ENCODE data around the gene ECHS1. TPM values are rescaled to one million over a fixed set of nuclear protein-coding genes. Genes with fewer than 3 reads are reported as not detected.

Gene ECHS1
- polyA plus RNA-seq, 1 donor: 126 TPM

- no peak overlapping the region for H3K27ac ChIP-seq (ENCODE audit: low read length)
- peaks cover 7% of the 10 kb centered on the region for H3K4me1 ChIP-seq (ENCODE audit: control insufficient read depth, insufficient read depth, low read length)
- no peaks in the 10 kb centered on the region for H3K36me3 ChIP-seq (ENCODE audit: control insufficient read depth, insufficient read depth, low read length)
- H3K27me3 ChIP-seq (ENCODE audit: control insufficient read depth, insufficient read depth, low read length): peaks cover 85% of the 10 kb centered on the region
- H3K4me3 ChIP-seq (ENCODE audit: low read length): no peak overlapping the region
- 78% methylated on average over 7 of the region's 30 CpGs for WGBS (ENCODE audit: insufficient coverage, low lambda C conversion rate)
- DNase-seq: no peak
- peaks cover 26% of the 10 kb centered on the region for H3K9me3 ChIP-seq (ENCODE audit: control insufficient read depth, low read depth, low read length)
Measured at GRCh38 chr10:133332936-133333699, 40.0 kb downstream of the ECHS1 start.

- H3K4me1 ChIP-seq (ENCODE audit: control insufficient read depth, insufficient read depth, low read length): peaks cover 11% of the 10 kb centered on the region
- peaks cover 84% of the 10 kb centered on the region for H3K27me3 ChIP-seq (ENCODE audit: control insufficient read depth, insufficient read depth, low read length)
- H3K4me3 ChIP-seq (ENCODE audit: low read length): peak overlapping the region; percentile 4
- DNase-seq: peak; percentile 73 to 79
- H3K9me3 ChIP-seq (ENCODE audit: control insufficient read depth, low read depth, low read length): peaks cover 14% of the 10 kb centered on the region
- H3K27ac ChIP-seq (ENCODE audit: low read length): no peak overlapping the region
- no peaks in the 10 kb centered on the region for H3K36me3 ChIP-seq (ENCODE audit: control insufficient read depth, insufficient read depth, low read length)
- WGBS (ENCODE audit: insufficient coverage, low lambda C conversion rate): 4% methylated on average over 5 of the region's 37 CpGs
Measured at GRCh38 chr10:133329491-133330202, 43.5 kb downstream of the ECHS1 start.

- H3K4me3 ChIP-seq (ENCODE audit: low read length): no peak overlapping the region
- H3K27ac ChIP-seq (ENCODE audit: low read length): no peak overlapping the region
- DNase-seq: no peak
- peaks cover 80% of the 10 kb centered on the region for H3K27me3 ChIP-seq (ENCODE audit: control insufficient read depth, insufficient read depth, low read length)
- WGBS (ENCODE audit: insufficient coverage, low lambda C conversion rate): no CpG with 5 or more reads among the region's 15 CpGs
- H3K9me3 ChIP-seq (ENCODE audit: control insufficient read depth, low read depth, low read length): peaks cover 11% of the 10 kb centered on the region
- H3K36me3 ChIP-seq (ENCODE audit: control insufficient read depth, insufficient read depth, low read length): no peaks in the 10 kb centered on the region
- H3K4me1 ChIP-seq (ENCODE audit: control insufficient read depth, insufficient read depth, low read length): peaks cover 11% of the 10 kb centered on the region
Measured at GRCh38 chr10:133328358-133329343, 44.5 kb downstream of the ECHS1 start.

- no CpG with 5 or more reads among the region's 12 CpGs for WGBS (ENCODE audit: insufficient coverage, low lambda C conversion rate)
- H3K9me3 ChIP-seq (ENCODE audit: control insufficient read depth, low read depth, low read length): peaks cover 8% of the 10 kb centered on the region
Measured at GRCh38 chr10:133327651-133328357, 45.4 kb downstream of the ECHS1 start.

GRCh38 chr10:133326745-133327650, 46.2 kb downstream of the ECHS1 start:
- Histone ChIP-seq H3K9me3 (ENCODE audit: control insufficient read depth, low read depth, low read length) (peaks cover 8% of the 10 kb centered on the region), H3K4me1 (ENCODE audit: control insufficient read depth, insufficient read depth, low read length) (peaks cover 11% of the 10 kb centered on the region), H3K36me3 (ENCODE audit: control insufficient read depth, insufficient read depth, low read length) (no peaks in the 10 kb centered on the region), H3K27me3 (ENCODE audit: control insufficient read depth, insufficient read depth, low read length) (peaks cover 68% of the 10 kb centered on the region), H3K4me3 (ENCODE audit: low read length) (no peak overlapping the region), H3K27ac (ENCODE audit: low read length) (no peak overlapping the region)
- DNase-seq: no peak
- WGBS (ENCODE audit: insufficient coverage, low lambda C conversion rate): no CpG with 5 or more reads among the region's 28 CpGs

More at GRCh38 chr10:133327651-133328357, 45.4 kb downstream of the ECHS1 start:
- no peaks in the 10 kb centered on the region for H3K36me3 ChIP-seq (ENCODE audit: control insufficient read depth, insufficient read depth, low read length)
- peaks cover 11% of the 10 kb centered on the region for H3K4me1 ChIP-seq (ENCODE audit: control insufficient read depth, insufficient read depth, low read length)
- H3K27ac ChIP-seq (ENCODE audit: low read length): no peak overlapping the region
- no peak for DNase-seq
- H3K4me3 ChIP-seq (ENCODE audit: low read length): no peak overlapping the region
- peaks cover 75% of the 10 kb centered on the region for H3K27me3 ChIP-seq (ENCODE audit: control insufficient read depth, insufficient read depth, low read length)

GRCh38 chr10:133326223-133326551, 47.0 kb downstream of the ECHS1 start:
- WGBS (ENCODE audit: insufficient coverage, low lambda C conversion rate): no CpG with 5 or more reads among the region's 9 CpGs
- Histone ChIP-seq H3K9me3 (ENCODE audit: control insufficient read depth, low read depth, low read length) (peaks cover 8% of the 10 kb centered on the region), H3K4me3 (ENCODE audit: low read length) (peak overlapping the region; percentile 10), H3K27ac (ENCODE audit: low read length) (no peak overlapping the region), H3K4me1 (ENCODE audit: control insufficient read depth, insufficient read depth, low read length) (peaks cover 11% of the 10 kb centered on the region), H3K27me3 (ENCODE audit: control insufficient read depth, insufficient read depth, low read length) (peaks cover 60% of the 10 kb centered on the region), H3K36me3 (ENCODE audit: control insufficient read depth, insufficient read depth, low read length) (no peaks in the 10 kb centered on the region)
- DNase-seq: no peak

DNA sequence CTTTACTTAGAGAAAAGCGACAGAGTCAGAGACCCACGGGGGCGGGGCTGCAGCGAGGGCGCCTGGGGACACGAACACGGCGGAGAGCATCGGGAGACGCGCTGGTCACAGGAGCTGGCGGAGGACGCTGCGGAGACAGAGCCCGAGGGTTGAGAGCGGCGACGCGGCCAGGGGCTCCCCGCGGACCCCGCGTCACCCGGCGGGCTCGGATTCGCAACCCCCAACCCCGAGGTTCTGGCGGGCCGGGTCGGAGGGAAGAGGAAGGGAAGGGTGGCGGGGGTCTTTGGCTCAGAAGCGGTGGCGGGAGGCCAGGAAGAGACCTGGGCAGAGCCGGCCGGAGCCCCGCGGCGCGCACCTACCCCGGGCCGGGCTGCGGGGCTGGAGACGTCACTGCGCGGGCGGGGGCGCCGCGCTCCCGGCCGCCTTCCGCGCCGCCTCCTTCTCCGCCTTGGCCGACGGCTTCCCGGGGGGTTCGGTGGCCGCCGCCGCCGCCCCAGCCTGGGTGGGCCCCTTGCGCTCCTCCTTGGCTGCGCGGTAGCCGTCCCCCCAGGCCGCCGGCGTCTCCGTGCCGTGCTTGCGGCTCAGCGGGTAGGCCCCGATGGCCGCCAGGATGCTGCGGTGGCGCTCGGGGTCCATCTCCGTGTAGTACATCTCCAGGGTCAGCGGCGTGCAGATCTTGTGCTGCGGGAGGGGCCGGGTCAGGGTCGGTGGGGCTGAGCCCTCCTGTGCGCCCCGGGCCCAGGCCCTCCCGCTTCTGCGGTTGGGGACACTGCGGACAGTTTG, 47.5 kb downstream of the ECHS1 start:
- Histone ChIP-seq H3K36me3 (ENCODE audit: control insufficient read depth, insufficient read depth, low read length) (no peaks in the 10 kb centered on the region), H3K4me1 (ENCODE audit: control insufficient read depth, insufficient read depth, low read length) (peaks cover 11% of the 10 kb centered on the region), H3K27ac (ENCODE audit: low read length) (peak overlapping the region; percentile 33), H3K27me3 (ENCODE audit: control insufficient read depth, insufficient read depth, low read length) (peaks cover 54% of the 10 kb centered on the region), H3K9me3 (ENCODE audit: control insufficient read depth, low read depth, low read length) (peaks cover 11% of the 10 kb centered on the region), H3K4me3 (ENCODE audit: low read length) (peak overlapping the region; percentile 18)
- WGBS (ENCODE audit: insufficient coverage, low lambda C conversion rate): no CpG with 5 or more reads among the region's 91 CpGs
- no peak for DNase-seq

DNA sequence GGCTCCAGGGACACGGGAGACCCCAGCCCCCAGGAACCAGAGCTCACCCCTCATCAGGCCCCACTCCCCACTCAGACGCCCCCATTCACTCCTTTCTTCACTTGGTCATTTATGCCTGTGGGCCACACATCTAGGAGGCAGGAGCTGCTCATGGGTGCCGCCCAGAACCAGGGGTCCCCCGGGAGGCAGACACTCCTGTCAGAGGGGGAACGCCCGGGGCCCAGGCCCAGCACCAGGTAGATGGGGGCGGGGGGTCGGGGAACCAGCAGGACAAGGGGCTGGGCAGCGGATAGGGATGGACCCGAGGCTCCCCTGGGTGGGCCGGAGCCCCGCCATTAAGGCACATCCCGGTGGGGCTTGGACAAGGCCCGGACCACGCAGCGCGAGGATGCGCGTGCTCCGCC, 48.3 kb downstream of the ECHS1 start:
- Histone ChIP-seq H3K27ac (ENCODE audit: low read length) (no peak overlapping the region), H3K36me3 (ENCODE audit: control insufficient read depth, insufficient read depth, low read length) (no peaks in the 10 kb centered on the region), H3K27me3 (ENCODE audit: control insufficient read depth, insufficient read depth, low read length) (peaks cover 51% of the 10 kb centered on the region), H3K4me3 (ENCODE audit: low read length) (peak overlapping the region; percentile 18), H3K4me1 (ENCODE audit: control insufficient read depth, insufficient read depth, low read length) (peaks cover 10% of the 10 kb centered on the region), H3K9me3 (ENCODE audit: control insufficient read depth, low read depth, low read length) (peaks cover 11% of the 10 kb centered on the region)
- WGBS (ENCODE audit: insufficient coverage, low lambda C conversion rate): no CpG with 5 or more reads among the region's 20 CpGs
- no peak for DNase-seq
